Caco-2 (cell line): ENCODE measurements around the gene CSRP2. TPM values are rescaled to one million over a fixed set of nuclear protein-coding genes. Genes with fewer than 3 reads are reported as not detected.

ENCODE experiments used
- BruUV-seq: library from RNA; stranded (reverse); fragments of 400-500 nt; replicated peaks from 2 replicates; lab custom pipeline; 2021; lab: Mats Ljungman, UMichigan
- CTCF ChIA-PET: fragments of 300-600 bp; sonication (Branson Sonifier 250); formaldehyde crosslinking; loops from one replicate; lab custom pipeline; 2022; ENCODE audit warnings: antibody characterized with exemption; lab: Charles Lee
- POLR2A ChIA-PET: fragments of 300-600 bp; sonication (Branson Sonifier 250); formaldehyde crosslinking; loops from one replicate; lab custom pipeline; 2022; ENCODE audit warnings: antibody characterized with exemption; lab: Charles Lee
- DNase-seq, 2 experiments: peaks; one replicate each; pipeline versions ENCODE4 v3.0.0 to v3.0.0-alpha.2; 2020 to 2022
- H3K27me3 ChIP-seq: replicated peaks from 2 replicates; pipeline ENCODE4 v1.6.0; 2011; ENCODE audit warnings: low read length; ENCODE audit not compliant: control insufficient read depth, insufficient read depth
- H3K36me3 ChIP-seq: 2 replicates; pipeline ENCODE4 v1.5.1; 2011; ENCODE audit warnings: low read length; ENCODE audit not compliant: control insufficient read depth, insufficient read depth
- H3K4me1 ChIP-seq: fragments of 250-450 bp; sonication (Bioruptor Pico); 2 replicates; pipeline ENCODE4 v1.5.1; 2020; ENCODE audit warnings: mild to moderate bottlenecking
- H3K4me3 ChIP-seq: 2 replicates; pipeline ENCODE4 v1.5.1; 2011; ENCODE audit warnings: low read depth, mild to moderate bottlenecking, control low read depth, low read length
- H3K9me3 ChIP-seq: fragments of 250-450 bp; sonication (Bioruptor Pico); 2 replicates; pipeline ENCODE4 v1.5.1; 2020; ENCODE audit warnings: mild to moderate bottlenecking, moderate library complexity
- H3K27ac Mint-ChIP-seq: one replicate; pipeline ENCODE4 v1.8.0; 2022; ENCODE audit warnings: mixed read lengths; ENCODE audit not compliant: unreplicated experiment
- H3K27me3 Mint-ChIP-seq: one replicate; pipeline ENCODE4 v1.8.0; 2022; ENCODE audit warnings: mixed read lengths; ENCODE audit not compliant: insufficient read depth, unreplicated experiment
- H3K36me3 Mint-ChIP-seq: one replicate; pipeline ENCODE4 v1.8.0; 2022; ENCODE audit warnings: mild to moderate bottlenecking, mixed read lengths; ENCODE audit not compliant: insufficient read depth, unreplicated experiment
- H3K4me1 Mint-ChIP-seq: one replicate; pipeline ENCODE4 v1.8.0; 2022; ENCODE audit warnings: low read depth, mixed read lengths; ENCODE audit not compliant: unreplicated experiment
- H3K4me3 Mint-ChIP-seq: one replicate; pipeline ENCODE4 v1.8.0; 2022; ENCODE audit warnings: mild to moderate bottlenecking, moderate library complexity, mixed read lengths; ENCODE audit not compliant: unreplicated experiment
- H3K9me3 Mint-ChIP-seq: one replicate; pipeline ENCODE4 v1.8.0; 2022; ENCODE audit warnings: mixed read lengths; ENCODE audit not compliant: unreplicated experiment
- CTCF ChIP-seq, 2 experiments: fragments of 200-600 bp in 1 of 2; IDR thresholded peaks; 1 replicate in 1 of 2; 2 replicates in 1 of 2; pipeline versions ENCODE4 v1.5.1 to v1.8.0; 2011 to 2022; ENCODE audit warnings: antibody characterized with exemption in 1 of 2, control low read depth in 1 of 2, inconsistent platforms in 1 of 2, low read depth in 1 of 2, low read length in 1 of 2, mild to moderate bottlenecking in 1 of 2, moderate library complexity in 1 of 2; ENCODE audit not compliant: insufficient read depth in 1 of 2, severe bottlenecking in 1 of 2, unreplicated experiment in 1 of 2
- intact Hi-C: fragments of 100-400 bp; cut with micrococcal nuclease; formaldehyde crosslinking; loops from one replicate; pipeline ENCODE4 v1.10.0; 2022; ENCODE audit not compliant: unreplicated experiment
- total RNA-seq: library from RNA; stranded (reverse); gene quantifications from 2 replicates; pipeline ENCODE4 v1.2.3, GENCODE V29; 2022

CSRP2 gene
- total RNA-seq, 1 experiment from 2014 or later, result 27.9 TPM

GRCh38 chr12:76922866-76923265, 44.0 kb upstream of the CSRP2 start:
- no peak for DNase-seq
- H3K27me3 Mint-ChIP-seq, result peaks cover 11% of the 10 kb centered on the region
- ChIA-PET POLR2A (no interaction called here), CTCF (interaction anchor here (0.7 kb wide), 1 partner anchor 30 kb away, joined by 3 read pairs; no protein-coding TSS in a partner anchor)
- Histone ChIP-seq H3K9me3 (no peaks in the 10 kb centered on the region), H3K36me3 (no peaks in the 10 kb centered on the region), H3K27me3 (no peaks in the 10 kb centered on the region), H3K4me3 (no peak overlapping the region), H3K4me1 (no peaks in the 10 kb centered on the region)
- H3K9me3 Mint-ChIP-seq, result no peaks in the 10 kb centered on the region
- H3K27ac Mint-ChIP-seq, result no peak overlapping the region
- H3K36me3 Mint-ChIP-seq, result no peaks in the 10 kb centered on the region
- no peak overlapping the region for H3K4me3 Mint-ChIP-seq
- BruUV-seq, result no TSS peak
- TF ChIP-seq CTCF (IDR thresholded peaks at IDR 0.05; ENCODE audit: insufficient read depth in 1 of 2, low read depth in 1 of 2, low read length in 1 of 2, severe bottlenecking in 1 of 2, unreplicated experiment in 1 of 2), result no peak
- intact Hi-C loops, result no loop called here
- H3K4me1 Mint-ChIP-seq, result no peaks in the 10 kb centered on the region

- CTCF ChIA-PET, result no interaction called here
- H3K9me3 ChIP-seq, result no peaks in the 10 kb centered on the region
- no peaks in the 10 kb centered on the region for H3K36me3 ChIP-seq
- Mint-ChIP-seq H3K4me1 (no peaks in the 10 kb centered on the region), H3K27ac (no peak overlapping the region), H3K27me3 (peaks cover 11% of the 10 kb centered on the region), H3K4me3 (no peak overlapping the region), H3K36me3 (no peaks in the 10 kb centered on the region), H3K9me3 (no peaks in the 10 kb centered on the region)
- DNase-seq, result no peak
- intact Hi-C loops, result no loop called here
- no TSS peak for BruUV-seq
- no peak for TF ChIP-seq CTCF (IDR thresholded peaks at IDR 0.05; ENCODE audit: insufficient read depth in 1 of 2, low read depth in 1 of 2, low read length in 1 of 2, severe bottlenecking in 1 of 2, unreplicated experiment in 1 of 2)
- POLR2A ChIA-PET, result no interaction called here
- H3K27me3 ChIP-seq, result no peaks in the 10 kb centered on the region
- no peaks in the 10 kb centered on the region for H3K4me1 ChIP-seq
- no peak overlapping the region for H3K4me3 ChIP-seq
Observed at GRCh38 chr12:76921891-76922664, 43.3 kb upstream of the CSRP2 start.

- Mint-ChIP-seq H3K9me3 (no peaks in the 10 kb centered on the region), H3K4me1 (no peaks in the 10 kb centered on the region), H3K4me3 (no peak overlapping the region), H3K36me3 (no peaks in the 10 kb centered on the region), H3K27me3 (peaks cover 11% of the 10 kb centered on the region), H3K27ac (no peak overlapping the region)
- Histone ChIP-seq H3K4me1 (peaks cover 4% of the 10 kb centered on the region; the same call in 1 of the 2 replicates), H3K36me3 (no peaks in the 10 kb centered on the region), H3K9me3 (no peaks in the 10 kb centered on the region), H3K4me3 (no peak overlapping the region), H3K27me3 (no peaks in the 10 kb centered on the region)
- intact Hi-C loops, result no loop called here
- no TSS peak for BruUV-seq
- ChIA-PET CTCF (no interaction called here), POLR2A (no interaction called here)
- no peak for DNase-seq
- no peak for TF ChIP-seq CTCF (IDR thresholded peaks at IDR 0.05; ENCODE audit: insufficient read depth in 1 of 2, low read depth in 1 of 2, low read length in 1 of 2, severe bottlenecking in 1 of 2, unreplicated experiment in 1 of 2)
Observed at GRCh38 chr12:76921100-76921471, 42.3 kb upstream of the CSRP2 start.
